Mesothelial cell of epicardium (in vitro differentiated cells): Measurements from ENCODE around the gene ANKK1. TPM values are rescaled to one million over a fixed set of nuclear protein-coding genes. Genes with fewer than 3 reads are reported as not detected.

Experiments used
- DNase-seq, 2 experiments: peaks; one replicate each; pipeline ENCODE4 v3.0.0; 2021; ENCODE audit warnings: low spot score in 2 of 2; ENCODE audit not compliant: unreplicated experiment in 2 of 2
- H3K27ac Mint-ChIP-seq: 2 replicates; pipeline ENCODE4 v1.8.0; 2021; ENCODE audit warnings: mixed read lengths
- H3K27me3 Mint-ChIP-seq: 2 replicates; pipeline ENCODE4 v1.8.0; 2021; ENCODE audit warnings: low read depth, mixed read lengths
- H3K36me3 Mint-ChIP-seq: 2 replicates; pipeline ENCODE4 v1.8.0; 2021; ENCODE audit warnings: mixed read lengths
- H3K4me1 Mint-ChIP-seq: 2 replicates; pipeline ENCODE4 v1.8.0; 2021; ENCODE audit warnings: mixed read lengths
- H3K4me3 Mint-ChIP-seq: 2 replicates; pipeline ENCODE4 v1.8.0; 2021; ENCODE audit warnings: mild to moderate bottlenecking, moderate library complexity, mixed read lengths
- H3K9me3 Mint-ChIP-seq: 2 replicates; pipeline ENCODE4 v1.8.0; 2021; ENCODE audit warnings: mixed read lengths
- total RNA-seq: library from RNA; stranded (reverse); gene quantifications from 3 replicates; pipeline ENCODE4 v1.2.1, GENCODE V29; 2021
- TF ChIP-seq, protein P1 (sequence below): fragments of 200-600 bp; sonication (generic); IDR thresholded peaks from one replicate; pipeline ENCODE4 v1.5.0; 2021; ENCODE audit warnings: antibody characterized with exemption; ENCODE audit not compliant: unreplicated experiment

Gene ANKK1, protein sequence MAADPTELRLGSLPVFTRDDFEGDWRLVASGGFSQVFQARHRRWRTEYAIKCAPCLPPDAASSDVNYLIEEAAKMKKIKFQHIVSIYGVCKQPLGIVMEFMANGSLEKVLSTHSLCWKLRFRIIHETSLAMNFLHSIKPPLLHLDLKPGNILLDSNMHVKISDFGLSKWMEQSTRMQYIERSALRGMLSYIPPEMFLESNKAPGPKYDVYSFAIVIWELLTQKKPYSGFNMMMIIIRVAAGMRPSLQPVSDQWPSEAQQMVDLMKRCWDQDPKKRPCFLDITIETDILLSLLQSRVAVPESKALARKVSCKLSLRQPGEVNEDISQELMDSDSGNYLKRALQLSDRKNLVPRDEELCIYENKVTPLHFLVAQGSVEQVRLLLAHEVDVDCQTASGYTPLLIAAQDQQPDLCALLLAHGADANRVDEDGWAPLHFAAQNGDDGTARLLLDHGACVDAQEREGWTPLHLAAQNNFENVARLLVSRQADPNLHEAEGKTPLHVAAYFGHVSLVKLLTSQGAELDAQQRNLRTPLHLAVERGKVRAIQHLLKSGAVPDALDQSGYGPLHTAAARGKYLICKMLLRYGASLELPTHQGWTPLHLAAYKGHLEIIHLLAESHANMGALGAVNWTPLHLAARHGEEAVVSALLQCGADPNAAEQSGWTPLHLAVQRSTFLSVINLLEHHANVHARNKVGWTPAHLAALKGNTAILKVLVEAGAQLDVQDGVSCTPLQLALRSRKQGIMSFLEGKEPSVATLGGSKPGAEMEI
- total RNA-seq = 2.1 to 2.8 TPM (median 2.4 TPM) in 3 replicates

DNA sequence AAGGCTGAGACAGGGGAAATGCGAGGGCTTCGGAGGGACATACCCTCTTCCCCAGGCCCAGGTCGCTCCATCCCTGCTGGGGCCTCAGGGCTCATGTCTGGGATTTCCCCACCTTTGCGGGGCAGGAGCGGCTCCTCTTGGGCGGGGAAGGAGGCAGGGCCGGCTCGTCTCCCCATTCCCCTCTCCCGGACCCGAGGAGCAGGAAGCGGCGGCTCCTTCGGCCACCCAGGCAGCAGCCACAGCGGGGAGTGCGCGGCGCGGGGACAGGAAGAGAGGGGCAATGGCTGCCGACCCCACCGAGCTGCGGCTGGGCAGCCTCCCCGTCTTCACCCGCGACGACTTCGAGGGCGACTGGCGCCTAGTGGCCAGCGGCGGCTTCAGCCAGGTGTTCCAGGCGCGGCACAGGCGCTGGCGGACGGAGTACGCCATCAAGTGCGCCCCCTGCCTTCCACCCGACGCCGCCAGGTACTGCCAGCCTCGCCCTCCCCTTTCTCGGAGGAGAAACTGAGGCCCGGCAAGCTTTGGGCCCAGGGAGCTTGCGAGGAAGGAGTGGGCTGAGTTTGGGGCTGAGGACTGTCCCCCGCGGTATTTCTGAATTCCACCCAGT is at the start of gene ANKK1:
TSS of gene ANKK1 (plus strand) at position 175 of the 607 bp plus-strand sequence. CDS start at position 281, 106 bp downstream.
- DNase-seq = peak in 1 of 2 experiments; percentile 59
- H3K27ac Mint-ChIP-seq = no peak within 1 kb of the TSS
- no peaks in the 10 kb centered on the region for H3K36me3 Mint-ChIP-seq
- peaks cover 3% of the 10 kb centered on the region for H3K27me3 Mint-ChIP-seq
- H3K4me1 Mint-ChIP-seq = peaks cover 13% of the 10 kb centered on the region
- no peak within 1 kb of the TSS for H3K4me3 Mint-ChIP-seq
- H3K9me3 Mint-ChIP-seq = no peaks in the 10 kb centered on the region
- TF ChIP-seq, protein P1, sequence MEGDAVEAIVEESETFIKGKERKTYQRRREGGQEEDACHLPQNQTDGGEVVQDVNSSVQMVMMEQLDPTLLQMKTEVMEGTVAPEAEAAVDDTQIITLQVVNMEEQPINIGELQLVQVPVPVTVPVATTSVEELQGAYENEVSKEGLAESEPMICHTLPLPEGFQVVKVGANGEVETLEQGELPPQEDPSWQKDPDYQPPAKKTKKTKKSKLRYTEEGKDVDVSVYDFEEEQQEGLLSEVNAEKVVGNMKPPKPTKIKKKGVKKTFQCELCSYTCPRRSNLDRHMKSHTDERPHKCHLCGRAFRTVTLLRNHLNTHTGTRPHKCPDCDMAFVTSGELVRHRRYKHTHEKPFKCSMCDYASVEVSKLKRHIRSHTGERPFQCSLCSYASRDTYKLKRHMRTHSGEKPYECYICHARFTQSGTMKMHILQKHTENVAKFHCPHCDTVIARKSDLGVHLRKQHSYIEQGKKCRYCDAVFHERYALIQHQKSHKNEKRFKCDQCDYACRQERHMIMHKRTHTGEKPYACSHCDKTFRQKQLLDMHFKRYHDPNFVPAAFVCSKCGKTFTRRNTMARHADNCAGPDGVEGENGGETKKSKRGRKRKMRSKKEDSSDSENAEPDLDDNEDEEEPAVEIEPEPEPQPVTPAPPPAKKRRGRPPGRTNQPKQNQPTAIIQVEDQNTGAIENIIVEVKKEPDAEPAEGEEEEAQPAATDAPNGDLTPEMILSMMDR = no peak

DNA sequence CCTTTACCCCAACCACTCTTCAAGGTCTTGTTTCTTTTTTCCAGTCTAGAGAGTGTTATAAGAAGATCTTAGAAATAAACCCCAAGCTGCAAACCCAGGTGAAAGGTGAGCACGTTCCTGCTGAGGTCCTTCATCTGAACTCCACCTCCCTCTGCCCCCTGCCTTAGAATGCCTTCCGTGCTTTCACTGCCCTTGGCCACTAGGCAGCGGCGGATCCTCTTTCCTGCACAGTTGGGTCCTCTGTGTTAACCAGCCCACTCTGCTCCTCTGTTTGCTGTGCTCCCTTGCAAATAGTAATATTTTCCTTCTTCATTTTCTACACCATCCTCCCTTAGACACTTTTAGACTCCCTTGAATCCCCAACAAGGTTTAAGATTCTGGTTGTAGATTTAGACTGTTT is 48.8 kb upstream of the ANKK1 start:
- H3K27me3 Mint-ChIP-seq = no peaks in the 10 kb centered on the region
- H3K4me1 Mint-ChIP-seq = peaks cover 6% of the 10 kb centered on the region
- H3K27ac Mint-ChIP-seq = no peak overlapping the region
- TF ChIP-seq, protein P1 = no peak
- DNase-seq = no peak
- H3K36me3 Mint-ChIP-seq = peaks cover 57% of the 10 kb centered on the region
- H3K4me3 Mint-ChIP-seq = no peak overlapping the region
- peaks cover 16% of the 10 kb centered on the region for H3K9me3 Mint-ChIP-seq

DNA sequence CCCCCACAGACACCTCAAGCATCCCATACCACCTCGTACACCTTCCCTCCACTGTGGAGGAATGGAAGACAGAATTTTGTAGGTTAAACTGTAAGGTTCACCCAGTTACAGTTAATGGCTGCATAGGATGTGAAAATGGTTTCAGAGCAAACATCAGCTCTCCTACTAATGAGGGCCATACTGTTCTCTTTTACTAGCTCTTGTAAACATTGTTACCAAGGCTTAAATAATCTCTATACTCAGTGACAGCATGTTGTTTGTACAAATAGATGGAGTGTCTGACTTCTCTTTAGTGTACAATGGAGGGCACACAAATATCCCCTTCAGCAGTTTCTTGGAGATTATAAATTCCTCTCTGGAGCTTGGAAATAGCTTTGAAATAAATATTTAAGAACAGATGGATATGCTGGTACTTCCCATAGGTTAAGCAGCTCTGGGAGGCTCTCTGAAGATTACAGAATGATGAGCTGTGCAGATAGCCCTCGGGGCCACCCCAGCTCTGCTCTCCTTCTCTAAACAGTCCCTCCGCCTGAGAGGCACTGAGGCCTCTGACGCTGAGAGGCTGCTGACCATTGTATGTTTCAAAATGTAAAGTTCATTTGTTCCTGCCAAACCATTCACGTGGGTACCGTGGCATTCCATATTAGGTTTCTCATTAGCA is 47.5 kb upstream of the ANKK1 start:
- H3K36me3 Mint-ChIP-seq = peaks cover 58% of the 10 kb centered on the region
- no peak for DNase-seq
- H3K27ac Mint-ChIP-seq = no peak overlapping the region
- TF ChIP-seq, protein P1 = no peak
- H3K4me3 Mint-ChIP-seq = no peak overlapping the region
- no peaks in the 10 kb centered on the region for H3K27me3 Mint-ChIP-seq
- H3K4me1 Mint-ChIP-seq = peaks cover 10% of the 10 kb centered on the region
- H3K9me3 Mint-ChIP-seq = peaks cover 16% of the 10 kb centered on the region

DNA sequence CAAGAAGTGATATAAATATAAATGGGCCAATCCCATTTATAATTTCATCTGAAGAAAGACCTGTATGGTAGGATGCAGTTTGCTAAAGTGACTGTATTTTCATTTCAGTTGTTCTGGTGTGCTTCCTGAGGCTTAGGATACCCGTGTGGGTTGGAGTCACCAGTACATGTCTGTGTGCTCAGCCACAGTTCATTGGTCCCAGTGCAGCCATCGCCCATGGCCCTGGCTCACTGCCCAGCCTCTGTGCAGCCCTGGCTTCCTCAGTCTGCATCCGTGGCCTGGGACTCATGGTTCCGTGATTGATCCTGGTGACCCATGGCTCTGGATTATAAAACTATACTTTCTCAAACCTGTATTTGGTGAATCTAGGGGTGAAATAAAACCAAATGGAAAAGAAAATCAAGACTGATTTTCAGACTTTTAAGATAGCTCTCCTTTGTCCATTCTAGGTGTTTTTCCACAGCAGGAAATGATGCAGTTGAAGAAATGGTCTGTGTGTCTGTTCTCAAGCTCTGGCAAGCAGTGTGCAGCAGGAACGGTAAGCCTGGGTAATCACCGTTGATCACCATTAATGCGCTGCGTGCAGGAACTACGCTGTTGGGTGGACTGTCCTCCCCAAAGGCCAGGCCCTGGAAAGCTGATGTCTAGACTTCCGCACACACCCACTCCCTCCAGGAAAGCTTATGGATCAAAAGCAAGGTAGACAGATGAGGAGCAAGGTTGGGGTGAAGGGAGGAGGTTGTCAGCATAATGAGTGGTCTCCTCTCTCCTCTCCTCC is 46.0 kb upstream of the ANKK1 start:
- TF ChIP-seq, protein P1 = no peak
- Mint-ChIP-seq H3K36me3 (peaks cover 43% of the 10 kb centered on the region), H3K27ac (no peak overlapping the region), H3K9me3 (peaks cover 6% of the 10 kb centered on the region), H3K4me3 (no peak overlapping the region), H3K4me1 (peaks cover 25% of the 10 kb centered on the region), H3K27me3 (no peaks in the 10 kb centered on the region)
- no peak for DNase-seq

DNA sequence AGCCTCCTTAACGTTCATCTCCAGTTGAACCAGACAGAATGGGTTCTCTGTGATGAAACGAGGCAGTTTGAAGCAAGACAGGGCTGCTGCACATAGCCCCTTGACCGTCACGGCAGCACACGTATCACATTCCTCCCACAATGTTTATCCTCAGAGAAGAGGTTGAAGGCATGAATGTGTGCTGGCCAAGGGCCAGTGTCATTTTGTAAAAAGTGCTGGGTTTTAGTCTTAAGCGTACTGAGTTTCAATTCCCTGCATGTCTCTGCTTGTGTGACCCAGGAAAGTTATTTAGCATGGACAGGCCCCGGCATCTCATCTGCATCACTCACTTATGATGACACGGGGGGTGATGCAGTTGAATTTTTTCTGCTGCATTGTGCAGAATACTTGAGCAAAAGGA is 41.6 kb upstream of the ANKK1 start:
- H3K4me3 Mint-ChIP-seq = no peak overlapping the region
- no peaks in the 10 kb centered on the region for H3K9me3 Mint-ChIP-seq
- no peaks in the 10 kb centered on the region for H3K27me3 Mint-ChIP-seq
- peak overlapping the region; percentile 86 for H3K27ac Mint-ChIP-seq
- DNase-seq = peak in 1 of 2 experiments; percentile 45
- TF ChIP-seq, protein P1 = no peak
- H3K36me3 Mint-ChIP-seq = peaks cover 26% of the 10 kb centered on the region
- peaks cover 44% of the 10 kb centered on the region for H3K4me1 Mint-ChIP-seq
